ENCODE results near the gene CPE.

- TF ChIP-seq EZH2 (IDR thresholded peaks at IDR 0.05; ENCODE audit: borderline replicate concordance, low read depth, low read length, severe bottlenecking) (no peak), CTCF (IDR thresholded peaks at IDR 0.05; ENCODE audit: extremely low read depth in 1 of 2, insufficient read depth in 1 of 2, low read depth in 1 of 2, low read length in 2 of 2) (no peak), POLR2A (IDR thresholded peaks at IDR 0.05; ENCODE audit: low read depth, low read length) (no peak), POLR2AphosphoS5 (IDR thresholded peaks at IDR 0.05; ENCODE audit: insufficient read depth, low read depth, low read length) (no peak), MYC (IDR thresholded peaks at IDR 0.05; ENCODE audit: low read depth, low read length) (no peak), MAX (IDR thresholded peaks at IDR 0.05; ENCODE audit: insufficient read depth, insufficient read length) (no peak), FOS (IDR thresholded peaks at IDR 0.05; ENCODE audit: borderline replicate concordance, insufficient read depth, low read length) (no peak), JUN (IDR thresholded peaks at IDR 0.05; ENCODE audit: borderline replicate concordance, insufficient read depth, insufficient read length, low read depth) (no peak), GATA2 (IDR thresholded peaks at IDR 0.05; ENCODE audit: insufficient read depth, insufficient read length, low read depth, low read length) (no peak)
Measured at GRCh38 chr4:165331823-165332222, 47.0 kb upstream of the CPE start.

All from endothelial cell of umbilical vein (primary cell).